Large intestine (tissue), 3 donors: ENCODE data around the gene PDZRN3. TPM values are rescaled to one million over a fixed set of nuclear protein-coding genes. Genes with fewer than 3 reads are reported as not detected.

Source experiments
- DNase-seq, 2 donors: peaks; one replicate each; pipeline versions ENCODE4 v3.0.0 to v3.0.0-alpha.2; 2013
- H3K27ac ChIP-seq: one replicate; pipeline ENCODE4 v1.5.1; 2013; ENCODE audit warnings: low read length
- H3K27me3 ChIP-seq: 2 replicates; pipeline ENCODE4 v1.6.1; 2013; ENCODE audit warnings: low read length; ENCODE audit not compliant: control insufficient read depth, insufficient read depth
- H3K36me3 ChIP-seq: 2 replicates; pipeline ENCODE4 v1.6.1; 2013; ENCODE audit warnings: low read length; ENCODE audit not compliant: control insufficient read depth, insufficient read depth
- H3K4me1 ChIP-seq: one replicate; pipeline ENCODE4 v1.6.1; 2013; ENCODE audit warnings: low read length; ENCODE audit not compliant: control insufficient read depth, insufficient read depth
- H3K4me3 ChIP-seq: one replicate; pipeline ENCODE4 v1.5.1; 2013; ENCODE audit warnings: low read length
- H3K9me3 ChIP-seq: one replicate; pipeline ENCODE4 v1.6.1; 2013; ENCODE audit warnings: mild to moderate bottlenecking, low read depth, low read length, moderate library complexity; ENCODE audit not compliant: control insufficient read depth
- WGBS: methylation state at CpG from one replicate; pipeline ENCODE4 v1.1.5; 2013; ENCODE audit warnings: low lambda C conversion rate; ENCODE audit not compliant: insufficient coverage; 5-methylcytosine and 5-hydroxymethylcytosine counted together
- polyA plus RNA-seq: library from polyadenylated mRNA; unstranded; fragments of 120-200 nt; gene quantifications from one replicate; pipeline ENCODE4 v1.2.1, GENCODE V29; 2013

The PDZRN3 gene
- polyA plus RNA-seq, 1 donor, result 40.7 TPM

- H3K27ac ChIP-seq, result no peak overlapping the region
- H3K9me3 ChIP-seq, result no peaks in the 10 kb centered on the region
- H3K4me3 ChIP-seq, result no peak overlapping the region
- peaks cover 25% of the 10 kb centered on the region for H3K36me3 ChIP-seq
- peak in 1 of 2 donors; percentile 18 for DNase-seq
- H3K27me3 ChIP-seq, result no peaks in the 10 kb centered on the region
- H3K4me1 ChIP-seq, result no peaks in the 10 kb centered on the region
- 77% methylated on average over 3 of the region's 5 CpGs for WGBS
Measured at GRCh38 chr3:73600293-73600938, 24.3 kb downstream of the PDZRN3 start.

- Histone ChIP-seq H3K9me3 (no peaks in the 10 kb centered on the region), H3K27ac (no peak overlapping the region), H3K27me3 (no peaks in the 10 kb centered on the region), H3K36me3 (peaks cover 25% of the 10 kb centered on the region), H3K4me3 (no peak overlapping the region), H3K4me1 (no peaks in the 10 kb centered on the region)
- no CpG with 5 or more reads among the region's 3 CpGs for WGBS
- DNase-seq, result no peak
Measured at GRCh38 chr3:73599605-73600004, 25.1 kb downstream of the PDZRN3 start.

- Histone ChIP-seq H3K27ac (no peak overlapping the region), H3K4me3 (no peak overlapping the region), H3K27me3 (no peaks in the 10 kb centered on the region), H3K4me1 (peaks cover 1% of the 10 kb centered on the region), H3K9me3 (no peaks in the 10 kb centered on the region), H3K36me3 (peaks cover 25% of the 10 kb centered on the region)
- DNase-seq, result no peak
- 100% methylated on average over 1 of the region's 3 CpGs for WGBS
Measured at GRCh38 chr3:73597476-73597875, 27.3 kb downstream of the PDZRN3 start.

- Histone ChIP-seq H3K9me3 (no peaks in the 10 kb centered on the region), H3K36me3 (peaks cover 2% of the 10 kb centered on the region), H3K27ac (no peak overlapping the region), H3K4me3 (no peak overlapping the region), H3K4me1 (peaks cover 4% of the 10 kb centered on the region), H3K27me3 (no peaks in the 10 kb centered on the region)
- WGBS, result 95% methylated on average over 4 of the region's 11 CpGs
- peak in 1 of 2 donors; percentile 27 for DNase-seq
Measured at GRCh38 chr3:73592154-73593144, 32.3 kb downstream of the PDZRN3 start.

- no peaks in the 10 kb centered on the region for H3K27me3 ChIP-seq
- H3K27ac ChIP-seq, result no peak overlapping the region
- no CpG with 5 or more reads among the region's 3 CpGs for whole genome bisulfite sequencing
- H3K9me3 ChIP-seq, result no peaks in the 10 kb centered on the region
- DNase-seq, result no peak
- peaks cover 4% of the 10 kb centered on the region for H3K4me1 ChIP-seq
- H3K36me3 ChIP-seq, result no peaks in the 10 kb centered on the region
- H3K4me3 ChIP-seq, result no peak overlapping the region
Measured at GRCh38 chr3:73591286-73591800, 33.4 kb downstream of the PDZRN3 start.

- no peaks in the 10 kb centered on the region for H3K27me3 ChIP-seq
- no peaks in the 10 kb centered on the region for H3K9me3 ChIP-seq
- H3K4me3 ChIP-seq, result no peak overlapping the region
- no peaks in the 10 kb centered on the region for H3K36me3 ChIP-seq
- WGBS, result no CpG with 5 or more reads among the region's 1 CpG
- peaks cover 9% of the 10 kb centered on the region for H3K4me1 ChIP-seq
- DNase-seq, result no peak
- H3K27ac ChIP-seq, result no peak overlapping the region
Measured at GRCh38 chr3:73586628-73587027, 38.1 kb downstream of the PDZRN3 start.

- H3K27ac ChIP-seq, result no peak overlapping the region
- WGBS, result no CpG with 5 or more reads among the region's 4 CpGs
- no peak for DNase-seq
Measured at GRCh38 chr3:73586190-73586589, 38.6 kb downstream of the PDZRN3 start.

GRCh38 chr3:73584873-73585272, 39.9 kb downstream of the PDZRN3 start:
- Histone ChIP-seq H3K4me1 (peaks cover 9% of the 10 kb centered on the region), H3K27ac (no peak overlapping the region), H3K4me3 (no peak overlapping the region), H3K36me3 (no peaks in the 10 kb centered on the region), H3K27me3 (no peaks in the 10 kb centered on the region), H3K9me3 (no peaks in the 10 kb centered on the region)
- DNase-seq, result no peak

More at GRCh38 chr3:73586190-73586589, 38.6 kb downstream of the PDZRN3 start:
- no peaks in the 10 kb centered on the region for H3K9me3 ChIP-seq
- no peaks in the 10 kb centered on the region for H3K27me3 ChIP-seq
- no peak overlapping the region for H3K4me3 ChIP-seq
- H3K4me1 ChIP-seq, result peaks cover 9% of the 10 kb centered on the region
- H3K36me3 ChIP-seq, result no peaks in the 10 kb centered on the region

- Histone ChIP-seq H3K4me3 (no peak overlapping the region), H3K9me3 (no peaks in the 10 kb centered on the region), H3K36me3 (no peaks in the 10 kb centered on the region), H3K4me1 (peaks cover 13% of the 10 kb centered on the region), H3K27me3 (no peaks in the 10 kb centered on the region), H3K27ac (no peak overlapping the region)
- WGBS, result 50% methylated on average over 1 of the region's 4 CpGs
- no peak for DNase-seq
Measured at GRCh38 chr3:73582535-73582934, 42.2 kb downstream of the PDZRN3 start.

- DNase-seq, result no peak
- no peaks in the 10 kb centered on the region for H3K9me3 ChIP-seq
- WGBS, result 88% methylated on average over 1 of the region's 2 CpGs
- H3K4me1 ChIP-seq, result peaks cover 16% of the 10 kb centered on the region
- no peak overlapping the region for H3K27ac ChIP-seq
- H3K27me3 ChIP-seq, result no peaks in the 10 kb centered on the region
- no peaks in the 10 kb centered on the region for H3K36me3 ChIP-seq
- no peak overlapping the region for H3K4me3 ChIP-seq
Measured at GRCh38 chr3:73581134-73581846, 43.5 kb downstream of the PDZRN3 start.
